GM23338 (cell line): Measurements from ENCODE around the gene ASIC3. TPM values are rescaled to one million over a fixed set of nuclear protein-coding genes. Genes with fewer than 3 reads are reported as not detected.

Source experiments
- ATAC-seq: fragments of 200-7000 bp; cut with Tn5 transposase; 3 replicates; pipeline ENCODE4 v1.9.1; 2020
- DNase-seq: peaks from one replicate; pipeline ENCODE4 v3.0.0-alpha.2; 2015; ENCODE audit warnings: low spot score
- H2AFZ ChIP-seq: fragments of 200-600 bp; sonication (generic); 2 replicates; pipeline ENCODE4 v1.8.0; 2016; ENCODE audit warnings: antibody characterized with exemption, mild to moderate bottlenecking, moderate library complexity
- H3F3A ChIP-seq: fragments of 200-600 bp; sonication (generic); replicated peaks from 2 replicates; pipeline ENCODE4 v1.8.0; 2017; ENCODE audit warnings: antibody characterized with exemption, mixed run types, low read depth
- H3K27ac ChIP-seq: fragments of 200-600 bp; sonication (generic); 2 replicates; pipeline ENCODE4 v1.6.1; 2016; ENCODE audit warnings: low read depth
- H3K27me3 ChIP-seq: fragments of 200-600 bp; sonication (generic); 2 replicates; pipeline ENCODE4 v1.8.0; 2016; ENCODE audit warnings: mild to moderate bottlenecking, mixed run types, moderate library complexity; ENCODE audit not compliant: insufficient read depth
- H3K36me3 ChIP-seq: fragments of 200-600 bp; sonication (generic); 2 replicates; pipeline ENCODE4 v1.8.0; 2016; ENCODE audit warnings: mild to moderate bottlenecking; ENCODE audit not compliant: insufficient read depth
- H3K4me1 ChIP-seq: fragments of 200-600 bp; sonication (generic); 2 replicates; pipeline ENCODE4 v1.8.0; 2016; ENCODE audit warnings: mild to moderate bottlenecking, moderate library complexity; ENCODE audit not compliant: insufficient read depth
- H3K4me2 ChIP-seq: fragments of 200-600 bp; sonication (generic); 2 replicates; pipeline ENCODE4 v1.7.1; 2017; ENCODE audit warnings: mixed run types
- H3K4me3 ChIP-seq: fragments of 200-600 bp; sonication (generic); 2 replicates; pipeline ENCODE4 v1.6.1; 2016; ENCODE audit warnings: mixed run types
- H3K79me2 ChIP-seq: fragments of 200-600 bp; sonication (generic); replicated peaks from 2 replicates; pipeline ENCODE4 v1.8.0; 2017; ENCODE audit warnings: mild to moderate bottlenecking; ENCODE audit not compliant: insufficient read depth
- H3K9me2 ChIP-seq: fragments of 200-600 bp; sonication (generic); 2 replicates; pipeline ENCODE4 v1.8.0; 2017; ENCODE audit not compliant: insufficient read depth
- H4K20me1 ChIP-seq: fragments of 200-600 bp; sonication (generic); replicated peaks from 2 replicates; pipeline ENCODE4 v1.8.0; 2017; ENCODE audit warnings: mild to moderate bottlenecking; ENCODE audit not compliant: insufficient read depth
- H3K27ac Mint-ChIP-seq: 2 replicates; pipeline ENCODE4 v1.8.0; 2020; ENCODE audit warnings: inconsistent platforms, mild to moderate bottlenecking, moderate library complexity, mixed read lengths
- H3K27me3 Mint-ChIP-seq: 3 replicates; pipeline ENCODE4 v1.8.0; 2022; ENCODE audit warnings: low read depth, mild to moderate bottlenecking, moderate library complexity, mixed read lengths, inconsistent platforms; ENCODE audit not compliant: insufficient read depth, poor library complexity
- H3K36me3 Mint-ChIP-seq: 3 replicates; pipeline ENCODE4 v1.8.0; 2021; ENCODE audit warnings: low read depth, mild to moderate bottlenecking, inconsistent platforms, moderate library complexity, mixed read lengths
- H3K4me1 Mint-ChIP-seq: 3 replicates; pipeline ENCODE4 v1.8.0; 2020; ENCODE audit warnings: mild to moderate bottlenecking, inconsistent platforms, mixed read lengths
- H3K4me3 Mint-ChIP-seq: 3 replicates; pipeline ENCODE4 v1.8.0; 2021; ENCODE audit warnings: moderate library complexity, mild to moderate bottlenecking, inconsistent platforms, mixed read lengths
- H3K9me3 Mint-ChIP-seq: 3 replicates; pipeline ENCODE4 v1.8.0; 2020; ENCODE audit warnings: moderate library complexity, mild to moderate bottlenecking, inconsistent platforms, mixed read lengths
- JUNB ChIP-seq: IDR thresholded peaks from one replicate; pipeline ENCODE4 v1.6.1; 2016; ENCODE audit warnings: antibody characterized with exemption; ENCODE audit not compliant: unreplicated experiment
- NANOG ChIP-seq: IDR thresholded peaks from 2 replicates; pipeline ENCODE4 v1.6.1; 2016; ENCODE audit warnings: antibody characterized with exemption, borderline replicate concordance
- POLR2AphosphoS5 ChIP-seq: IDR thresholded peaks from 2 replicates; pipeline ENCODE4 v1.6.1; 2016; ENCODE audit warnings: antibody characterized with exemption, low read depth
- STAT1 ChIP-seq: IDR thresholded peaks from one replicate; pipeline ENCODE4 v1.6.1; 2016; ENCODE audit warnings: antibody characterized with exemption; ENCODE audit not compliant: unreplicated experiment
- polyA plus RNA-seq: library from polyadenylated mRNA; unstranded; fragments of >200 nt; fragmentation: Nextera tagmentation; extraction: Ambion mirVana; gene quantifications from 2 replicates; pipeline ENCODE4 v1.2.1, GENCODE V29; 2016
- total RNA-seq: library from RNA; depleted of rRNA; stranded (reverse); fragments of >200 nt; shearing (Covaris generic); gene quantifications from 2 replicates; pipeline ENCODE4 v1.2.3, GENCODE V29; 2014
- TF ChIP-seq, protein P1 (sequence below): IDR thresholded peaks from 2 replicates; pipeline ENCODE4 v1.6.1; 2016; ENCODE audit warnings: antibody characterized with exemption
- TF ChIP-seq, protein P2 (sequence below): fragments of 250-450 bp; sonication (Bioruptor Pico); IDR thresholded peaks from 2 replicates; pipeline ENCODE4 v1.5.0; 2020; ENCODE audit warnings: mild to moderate bottlenecking, moderate library complexity
- TF ChIP-seq, protein P3 (sequence below): IDR thresholded peaks from one replicate; pipeline ENCODE4 v1.6.1; 2018; ENCODE audit warnings: antibody characterized with exemption; ENCODE audit not compliant: unreplicated experiment
- TF ChIP-seq, protein P4 (sequence below), 2 experiments: fragments of 200-600 bp in 1 of 2; sonication (generic) in 1 of 2; conservative IDR thresholded peaks; 2 replicates each; pipeline versions ENCODE4 v1.5.1 to v1.6.1; 2016 to 2017; ENCODE audit warnings: antibody characterized with exemption in 2 of 2, low read depth in 2 of 2, mild to moderate bottlenecking in 2 of 2, moderate library complexity in 1 of 2

ASIC3 gene
- total and polyA plus RNA-seq, 2 experiments from 2014 or later = 0.87 to 0.90 TPM

DNA sequence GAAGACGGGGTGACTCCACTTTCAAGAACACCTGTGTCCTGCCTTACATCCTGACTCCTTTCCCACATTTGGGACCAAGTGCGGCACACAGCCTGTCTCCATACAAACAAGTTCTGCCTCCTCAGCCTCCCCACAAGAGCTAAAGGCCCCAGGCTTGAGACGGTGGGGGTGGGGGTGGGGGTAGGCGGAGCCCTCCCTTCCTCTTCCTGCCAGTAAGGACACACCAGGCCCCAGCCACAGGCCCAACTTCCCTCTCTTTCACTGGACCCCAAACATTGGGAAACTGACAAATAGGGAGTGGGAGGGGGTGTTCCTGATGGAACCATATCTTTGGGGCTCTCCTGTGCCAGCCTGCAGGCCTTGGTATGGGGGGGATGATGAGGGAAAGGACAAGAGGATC is 4.8 kb downstream of the ASIC3 start:
- Histone ChIP-seq H3K79me2 (no peaks in the 10 kb centered on the region), H3K27ac (no peak overlapping the region), H3K9me2 (no peaks in the 10 kb centered on the region)

DNA sequence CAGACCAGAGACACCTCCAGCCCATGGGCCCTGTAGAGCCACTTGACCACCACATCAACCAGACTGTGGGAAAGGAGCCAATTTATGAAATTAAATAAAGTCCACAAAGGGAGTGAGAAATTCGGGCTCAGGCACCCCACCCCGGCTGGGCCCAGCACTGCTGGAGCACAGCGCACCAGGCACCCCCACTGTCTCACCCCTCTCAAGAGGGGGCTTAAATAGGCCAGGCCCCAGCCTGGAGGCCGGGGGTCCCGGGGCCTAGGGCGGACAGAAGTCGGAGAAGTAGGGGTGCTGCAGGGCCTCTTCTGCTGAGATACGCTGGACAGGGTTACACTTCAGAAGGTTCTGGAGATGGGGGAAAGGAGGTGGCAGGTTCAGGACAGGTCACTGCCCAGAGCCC is 5.4 kb downstream of the ASIC3 start:
- Histone ChIP-seq H3K79me2 (no peaks in the 10 kb centered on the region), H3K4me2 (no peak overlapping the region), H3K9me2 (no peaks in the 10 kb centered on the region), H3K36me3 (no peaks in the 10 kb centered on the region), H3K27ac (no peak overlapping the region), H3K4me3 (no peak overlapping the region), H3K4me1 (peaks cover 11% of the 10 kb centered on the region), H3F3A (peaks cover 3% of the 10 kb centered on the region; the same call in 1 of the 2 replicates), H2AFZ (no peak overlapping the region), H3K27me3 (peaks cover 38% of the 10 kb centered on the region), H4K20me1 (no peaks in the 10 kb centered on the region; the same call in 1 of the 2 replicates)
- ATAC-seq (no peak), DNase-seq (no peak)
- Mint-ChIP-seq H3K4me3 (no peak overlapping the region), H3K9me3 (no peaks in the 10 kb centered on the region), H3K27ac (no peak overlapping the region), H3K4me1 (peaks cover 30% of the 10 kb centered on the region), H3K36me3 (no peaks in the 10 kb centered on the region), H3K27me3 (peaks cover 38% of the 10 kb centered on the region)
- TF ChIP-seq, protein P1, sequence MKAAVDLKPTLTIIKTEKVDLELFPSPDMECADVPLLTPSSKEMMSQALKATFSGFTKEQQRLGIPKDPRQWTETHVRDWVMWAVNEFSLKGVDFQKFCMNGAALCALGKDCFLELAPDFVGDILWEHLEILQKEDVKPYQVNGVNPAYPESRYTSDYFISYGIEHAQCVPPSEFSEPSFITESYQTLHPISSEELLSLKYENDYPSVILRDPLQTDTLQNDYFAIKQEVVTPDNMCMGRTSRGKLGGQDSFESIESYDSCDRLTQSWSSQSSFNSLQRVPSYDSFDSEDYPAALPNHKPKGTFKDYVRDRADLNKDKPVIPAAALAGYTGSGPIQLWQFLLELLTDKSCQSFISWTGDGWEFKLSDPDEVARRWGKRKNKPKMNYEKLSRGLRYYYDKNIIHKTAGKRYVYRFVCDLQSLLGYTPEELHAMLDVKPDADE = no peak
- TF ChIP-seq STAT1 (no peak), POLR2AphosphoS5 (no peak), NANOG (no peak)
- TF ChIP-seq, protein P2, sequence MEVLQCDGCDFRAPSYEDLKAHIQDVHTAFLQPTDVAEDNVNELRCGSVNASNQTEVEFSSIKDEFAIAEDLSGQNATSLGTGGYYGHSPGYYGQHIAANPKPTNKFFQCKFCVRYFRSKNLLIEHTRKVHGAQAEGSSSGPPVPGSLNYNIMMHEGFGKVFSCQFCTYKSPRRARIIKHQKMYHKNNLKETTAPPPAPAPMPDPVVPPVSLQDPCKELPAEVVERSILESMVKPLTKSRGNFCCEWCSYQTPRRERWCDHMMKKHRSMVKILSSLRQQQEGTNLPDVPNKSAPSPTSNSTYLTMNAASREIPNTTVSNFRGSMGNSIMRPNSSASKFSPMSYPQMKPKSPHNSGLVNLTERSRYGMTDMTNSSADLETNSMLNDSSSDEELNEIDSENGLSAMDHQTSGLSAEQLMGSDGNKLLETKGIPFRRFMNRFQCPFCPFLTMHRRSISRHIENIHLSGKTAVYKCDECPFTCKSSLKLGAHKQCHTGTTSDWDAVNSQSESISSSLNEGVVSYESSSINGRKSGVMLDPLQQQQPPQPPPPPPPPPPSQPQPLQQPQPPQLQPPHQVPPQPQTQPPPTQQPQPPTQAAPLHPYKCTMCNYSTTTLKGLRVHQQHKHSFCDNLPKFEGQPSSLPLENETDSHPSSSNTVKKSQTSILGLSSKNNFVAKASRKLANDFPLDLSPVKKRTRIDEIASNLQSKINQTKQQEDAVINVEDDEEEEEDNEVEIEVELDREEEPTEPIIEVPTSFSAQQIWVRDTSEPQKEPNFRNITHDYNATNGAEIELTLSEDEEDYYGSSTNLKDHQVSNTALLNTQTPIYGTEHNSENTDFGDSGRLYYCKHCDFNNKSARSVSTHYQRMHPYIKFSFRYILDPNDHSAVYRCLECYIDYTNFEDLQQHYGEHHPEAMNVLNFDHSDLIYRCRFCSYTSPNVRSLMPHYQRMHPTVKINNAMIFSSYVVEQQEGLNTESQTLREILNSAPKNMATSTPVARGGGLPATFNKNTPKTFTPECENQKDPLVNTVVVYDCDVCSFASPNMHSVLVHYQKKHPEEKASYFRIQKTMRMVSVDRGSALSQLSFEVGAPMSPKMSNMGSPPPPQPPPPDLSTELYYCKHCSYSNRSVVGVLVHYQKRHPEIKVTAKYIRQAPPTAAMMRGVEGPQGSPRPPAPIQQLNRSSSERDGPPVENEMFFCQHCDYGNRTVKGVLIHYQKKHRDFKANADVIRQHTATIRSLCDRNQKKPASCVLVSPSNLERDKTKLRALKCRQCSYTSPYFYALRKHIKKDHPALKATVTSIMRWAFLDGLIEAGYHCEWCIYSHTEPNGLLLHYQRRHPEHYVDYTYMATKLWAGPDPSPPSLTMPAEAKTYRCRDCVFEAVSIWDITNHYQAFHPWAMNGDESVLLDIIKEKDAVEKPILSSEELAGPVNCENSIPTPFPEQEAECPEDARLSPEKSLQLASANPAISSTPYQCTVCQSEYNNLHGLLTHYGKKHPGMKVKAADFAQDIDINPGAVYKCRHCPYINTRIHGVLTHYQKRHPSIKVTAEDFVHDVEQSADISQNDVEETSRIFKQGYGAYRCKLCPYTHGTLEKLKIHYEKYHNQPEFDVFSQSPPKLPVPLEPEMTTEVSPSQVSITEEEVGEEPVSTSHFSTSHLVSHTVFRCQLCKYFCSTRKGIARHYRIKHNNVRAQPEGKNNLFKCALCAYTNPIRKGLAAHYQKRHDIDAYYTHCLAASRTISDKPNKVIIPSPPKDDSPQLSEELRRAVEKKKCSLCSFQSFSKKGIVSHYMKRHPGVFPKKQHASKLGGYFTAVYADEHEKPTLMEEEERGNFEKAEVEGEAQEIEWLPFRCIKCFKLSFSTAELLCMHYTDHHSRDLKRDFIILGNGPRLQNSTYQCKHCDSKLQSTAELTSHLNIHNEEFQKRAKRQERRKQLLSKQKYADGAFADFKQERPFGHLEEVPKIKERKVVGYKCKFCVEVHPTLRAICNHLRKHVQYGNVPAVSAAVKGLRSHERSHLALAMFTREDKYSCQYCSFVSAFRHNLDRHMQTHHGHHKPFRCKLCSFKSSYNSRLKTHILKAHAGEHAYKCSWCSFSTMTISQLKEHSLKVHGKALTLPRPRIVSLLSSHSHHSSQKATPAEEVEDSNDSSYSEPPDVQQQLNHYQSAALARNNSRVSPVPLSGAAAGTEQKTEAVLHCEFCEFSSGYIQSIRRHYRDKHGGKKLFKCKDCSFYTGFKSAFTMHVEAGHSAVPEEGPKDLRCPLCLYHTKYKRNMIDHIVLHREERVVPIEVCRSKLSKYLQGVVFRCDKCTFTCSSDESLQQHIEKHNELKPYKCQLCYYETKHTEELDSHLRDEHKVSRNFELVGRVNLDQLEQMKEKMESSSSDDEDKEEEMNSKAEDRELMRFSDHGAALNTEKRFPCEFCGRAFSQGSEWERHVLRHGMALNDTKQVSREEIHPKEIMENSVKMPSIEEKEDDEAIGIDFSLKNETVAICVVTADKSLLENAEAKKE (CRISPR knock-in tag) = no peak
- TF ChIP-seq, protein P3, sequence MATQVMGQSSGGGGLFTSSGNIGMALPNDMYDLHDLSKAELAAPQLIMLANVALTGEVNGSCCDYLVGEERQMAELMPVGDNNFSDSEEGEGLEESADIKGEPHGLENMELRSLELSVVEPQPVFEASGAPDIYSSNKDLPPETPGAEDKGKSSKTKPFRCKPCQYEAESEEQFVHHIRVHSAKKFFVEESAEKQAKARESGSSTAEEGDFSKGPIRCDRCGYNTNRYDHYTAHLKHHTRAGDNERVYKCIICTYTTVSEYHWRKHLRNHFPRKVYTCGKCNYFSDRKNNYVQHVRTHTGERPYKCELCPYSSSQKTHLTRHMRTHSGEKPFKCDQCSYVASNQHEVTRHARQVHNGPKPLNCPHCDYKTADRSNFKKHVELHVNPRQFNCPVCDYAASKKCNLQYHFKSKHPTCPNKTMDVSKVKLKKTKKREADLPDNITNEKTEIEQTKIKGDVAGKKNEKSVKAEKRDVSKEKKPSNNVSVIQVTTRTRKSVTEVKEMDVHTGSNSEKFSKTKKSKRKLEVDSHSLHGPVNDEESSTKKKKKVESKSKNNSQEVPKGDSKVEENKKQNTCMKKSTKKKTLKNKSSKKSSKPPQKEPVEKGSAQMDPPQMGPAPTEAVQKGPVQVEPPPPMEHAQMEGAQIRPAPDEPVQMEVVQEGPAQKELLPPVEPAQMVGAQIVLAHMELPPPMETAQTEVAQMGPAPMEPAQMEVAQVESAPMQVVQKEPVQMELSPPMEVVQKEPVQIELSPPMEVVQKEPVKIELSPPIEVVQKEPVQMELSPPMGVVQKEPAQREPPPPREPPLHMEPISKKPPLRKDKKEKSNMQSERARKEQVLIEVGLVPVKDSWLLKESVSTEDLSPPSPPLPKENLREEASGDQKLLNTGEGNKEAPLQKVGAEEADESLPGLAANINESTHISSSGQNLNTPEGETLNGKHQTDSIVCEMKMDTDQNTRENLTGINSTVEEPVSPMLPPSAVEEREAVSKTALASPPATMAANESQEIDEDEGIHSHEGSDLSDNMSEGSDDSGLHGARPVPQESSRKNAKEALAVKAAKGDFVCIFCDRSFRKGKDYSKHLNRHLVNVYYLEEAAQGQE = no peak

More for the DNA sequence above, 4.8 kb downstream of the ASIC3 start:
- DNase-seq (no peak), ATAC-seq (no peak)
- Histone ChIP-seq H4K20me1 (no peaks in the 10 kb centered on the region; the same call in 1 of the 2 replicates), H3K4me1 (peaks cover 7% of the 10 kb centered on the region), H3K27me3 (peaks cover 36% of the 10 kb centered on the region), H3K36me3 (no peaks in the 10 kb centered on the region), H2AFZ (no peak overlapping the region), H3K4me3 (no peak overlapping the region), H3K4me2 (no peak overlapping the region), H3F3A (peaks cover 3% of the 10 kb centered on the region; the same call in 1 of the 2 replicates)
- no peaks in the 10 kb centered on the region for H3K9me3 Mint-ChIP-seq
- no peak overlapping the region; the same call in 2 of the 3 replicates for H3K4me3 Mint-ChIP-seq
- H3K4me1 Mint-ChIP-seq = peaks cover 25% of the 10 kb centered on the region
- H3K36me3 Mint-ChIP-seq = no peaks in the 10 kb centered on the region
- TF ChIP-seq JUNB = no peak
- TF ChIP-seq, protein P4, sequence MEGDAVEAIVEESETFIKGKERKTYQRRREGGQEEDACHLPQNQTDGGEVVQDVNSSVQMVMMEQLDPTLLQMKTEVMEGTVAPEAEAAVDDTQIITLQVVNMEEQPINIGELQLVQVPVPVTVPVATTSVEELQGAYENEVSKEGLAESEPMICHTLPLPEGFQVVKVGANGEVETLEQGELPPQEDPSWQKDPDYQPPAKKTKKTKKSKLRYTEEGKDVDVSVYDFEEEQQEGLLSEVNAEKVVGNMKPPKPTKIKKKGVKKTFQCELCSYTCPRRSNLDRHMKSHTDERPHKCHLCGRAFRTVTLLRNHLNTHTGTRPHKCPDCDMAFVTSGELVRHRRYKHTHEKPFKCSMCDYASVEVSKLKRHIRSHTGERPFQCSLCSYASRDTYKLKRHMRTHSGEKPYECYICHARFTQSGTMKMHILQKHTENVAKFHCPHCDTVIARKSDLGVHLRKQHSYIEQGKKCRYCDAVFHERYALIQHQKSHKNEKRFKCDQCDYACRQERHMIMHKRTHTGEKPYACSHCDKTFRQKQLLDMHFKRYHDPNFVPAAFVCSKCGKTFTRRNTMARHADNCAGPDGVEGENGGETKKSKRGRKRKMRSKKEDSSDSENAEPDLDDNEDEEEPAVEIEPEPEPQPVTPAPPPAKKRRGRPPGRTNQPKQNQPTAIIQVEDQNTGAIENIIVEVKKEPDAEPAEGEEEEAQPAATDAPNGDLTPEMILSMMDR (conservative IDR thresholded peaks at IDR 0.05; ENCODE audit: low read depth in 2 of 2) = no peak
- no peak overlapping the region for H3K27ac Mint-ChIP-seq
- H3K27me3 Mint-ChIP-seq = peaks cover 39% of the 10 kb centered on the region
